ENCODE measurements around the gene ING3. TPM values are rescaled to one million over a fixed set of nuclear protein-coding genes. Genes with fewer than 3 reads are reported as not detected.

ING3 gene
- total RNA-seq, 4 donors from 2014 or later, result 1.5 to 23.6 (median 16.2) TPM

- DNase-seq, result no peak
- 58 to 74% methylated on average over 5 of the region's 5 CpGs for WGBS, 2 donors (ENCODE audit: low coverage in 1 of 2)
- Histone ChIP-seq H3K36me3 (no peaks in the 10 kb centered on the region), H3K27ac (peak overlapping the region; percentile 57 to 89 (median 83)), H3K27me3 (no peaks in the 10 kb centered on the region), H3K4me1 (peaks cover 0 to 60% (median 17%) of the 10 kb centered on the region in 4 donors), H3K4me3 (no peak overlapping the region), H3K9me3 (no peaks in the 10 kb centered on the region)
- in situ Hi-C loops (cut with MboI; ENCODE audit: low pct_ligation_motif_present in 1 of 4, low pct_unique_long_range_greater_than_20kb in 1 of 4, low sequenced_read_pairs in 3 of 4), result loop anchor here (10.0 to 25.0 kb wide), 3 partner anchors 80 to 100 kb away; no protein-coding TSS in a partner anchor
- intact Hi-C loops (cut with DNase I; ENCODE audit: low total_unique reads), result no loop called here
- TF ChIP-seq POLR2A (IDR thresholded peaks at IDR 0.05) (no peak), POLR2AphosphoS5 (IDR thresholded peaks at IDR 0.05) (no peak), EP300 (IDR thresholded peaks at IDR 0.05; ENCODE audit: low read depth) (no peak), CTCF (IDR thresholded peaks at IDR 0.05) (no peak)
These were observed 44.2 kb downstream of the ING3 start for GRCh38 chr7:120994512-120995410.

GRCh38 chr7:120995654-120996053 lies 45.1 kb downstream of the ING3 start:
- no peak for TF ChIP-seq POLR2AphosphoS5 (IDR thresholded peaks at IDR 0.05)
- TF ChIP-seq POLR2A (IDR thresholded peaks at IDR 0.05), result no peak
- TF ChIP-seq EP300 (IDR thresholded peaks at IDR 0.05; ENCODE audit: low read depth), result no peak
- TF ChIP-seq CTCF (IDR thresholded peaks at IDR 0.05), result no peak
- Histone ChIP-seq H3K9me3 (no peaks in the 10 kb centered on the region), H3K36me3 (no peaks in the 10 kb centered on the region), H3K4me3 (no peak overlapping the region), H3K27me3 (no peaks in the 10 kb centered on the region), H3K4me1 (peaks cover 0 to 61% (median 17%) of the 10 kb centered on the region in 4 donors), H3K27ac (peak overlapping the region; percentile 54 to 89 (median 60))
- intact Hi-C loops (cut with DNase I; ENCODE audit: low total_unique reads), result no loop called here
- DNase-seq, result no peak
- WGBS, 2 donors (ENCODE audit: low coverage in 1 of 2), result 60 to 88% methylated on average over 2 of the region's 2 CpGs
- in situ Hi-C loops (cut with MboI; ENCODE audit: low pct_ligation_motif_present in 1 of 4, low pct_unique_long_range_greater_than_20kb in 1 of 4, low sequenced_read_pairs in 3 of 4), result loop anchor here (10.0 to 25.0 kb wide), 3 partner anchors 79 to 99 kb away; no protein-coding TSS in a partner anchor

- H3K9me3 ChIP-seq, result no peaks in the 10 kb centered on the region
- DNase-seq, result peak; percentile 78
- 80 to 94% methylated on average over 2 of the region's 2 CpGs for WGBS, 2 donors (ENCODE audit: low coverage in 1 of 2)
- intact Hi-C loops (cut with DNase I; ENCODE audit: low total_unique reads) (no loop called here), in situ Hi-C loops (cut with MboI; ENCODE audit: low pct_ligation_motif_present in 1 of 4, low pct_unique_long_range_greater_than_20kb in 1 of 4, low sequenced_read_pairs in 3 of 4) (loop anchor here (10.0 to 25.0 kb wide), 3 partner anchors 78 to 98 kb away; no protein-coding TSS in a partner anchor)
- no peaks in the 10 kb centered on the region for H3K36me3 ChIP-seq
- no peak overlapping the region for H3K4me3 ChIP-seq
- H3K27ac ChIP-seq, result peak overlapping the region; percentile 54 to 89 (median 61)
- no peaks in the 10 kb centered on the region for H3K27me3 ChIP-seq
- peaks cover 0 to 61% (median 17%) of the 10 kb centered on the region in 4 donors for H3K4me1 ChIP-seq
- no peak for TF ChIP-seq CTCF (IDR thresholded peaks at IDR 0.05)
- no peak for TF ChIP-seq EP300 (IDR thresholded peaks at IDR 0.05; ENCODE audit: low read depth)
- no peak for TF ChIP-seq POLR2A (IDR thresholded peaks at IDR 0.05)
- TF ChIP-seq POLR2AphosphoS5 (IDR thresholded peaks at IDR 0.05), result peak in 1 of 3 donors; percentile 35
These were observed 45.9 kb downstream of the ING3 start for GRCh38 chr7:120996333-120996987.

GRCh38 chr7:120996988-120997345 lies 46.4 kb downstream of the ING3 start:
- DNase-seq, result no peak
- no peak for TF ChIP-seq POLR2AphosphoS5 (IDR thresholded peaks at IDR 0.05)
- no peak for TF ChIP-seq EP300 (IDR thresholded peaks at IDR 0.05; ENCODE audit: low read depth)
- no peak for TF ChIP-seq POLR2A (IDR thresholded peaks at IDR 0.05)
- no peak for TF ChIP-seq CTCF (IDR thresholded peaks at IDR 0.05)
- Histone ChIP-seq H3K4me3 (no peak overlapping the region), H3K27me3 (no peaks in the 10 kb centered on the region), H3K36me3 (no peaks in the 10 kb centered on the region), H3K4me1 (peaks cover 0 to 63% (median 17%) of the 10 kb centered on the region in 4 donors), H3K9me3 (no peaks in the 10 kb centered on the region), H3K27ac (peak overlapping the region; percentile 54 to 89 (median 61))
- in situ Hi-C loops (cut with MboI; ENCODE audit: low pct_ligation_motif_present in 1 of 4, low pct_unique_long_range_greater_than_20kb in 1 of 4, low sequenced_read_pairs in 3 of 4) (loop anchor here (10.0 to 25.0 kb wide), 3 partner anchors 78 to 98 kb away; no protein-coding TSS in a partner anchor), intact Hi-C loops (cut with DNase I; ENCODE audit: low total_unique reads) (no loop called here)
